SH-SY5Y (cell line): Measurements from ENCODE around the gene C16orf74.

ENCODE experiments used
- GATA2 ChIP-seq: IDR thresholded peaks from 2 replicates; pipeline ENCODE4 v1.6.1; 2011; ENCODE audit warnings: mild to moderate bottlenecking, low read depth, low read length
- GATA3 ChIP-seq: IDR thresholded peaks from 2 replicates; pipeline ENCODE4 v1.6.1; 2011; ENCODE audit warnings: low read depth, mild to moderate bottlenecking, low read length, moderate library complexity

- TF ChIP-seq GATA2, result no peak
- no peak for TF ChIP-seq GATA3
These were observed 43.3 kb downstream of the C16orf74 start for GRCh38 chr16:85707528-85708095.
